ENCODE results near the gene DHRS12.

DHRS12 gene

GRCh38 chr13:51780099-51780498, 23.9 kb downstream of the DHRS12 start:
- no peak for DNase-seq

GRCh38 chr13:51778392-51778791, 25.6 kb downstream of the DHRS12 start:
- DNase-seq = no peak

GRCh38 chr13:51777921-51778320, 26.0 kb downstream of the DHRS12 start:
- DNase-seq = no peak

- DNase-seq = no peak
Measured at GRCh38 chr13:51776179-51776578, 27.8 kb downstream of the DHRS12 start.

- DNase-seq = no peak
Measured at GRCh38 chr13:51773515-51773914, 30.4 kb downstream of the DHRS12 start.

GRCh38 chr13:51772781-51773180, 31.2 kb downstream of the DHRS12 start:
- no peak for DNase-seq

GRCh38 chr13:51772105-51772455, 31.9 kb downstream of the DHRS12 start:
- no peak for DNase-seq

- DNase-seq = no peak
Measured at GRCh38 chr13:51771418-51772104, 32.4 kb downstream of the DHRS12 start.

- no peak for DNase-seq
Measured at GRCh38 chr13:51770681-51771417, 33.1 kb downstream of the DHRS12 start.

GRCh38 chr13:51770160-51770559, 33.8 kb downstream of the DHRS12 start:
- no peak for DNase-seq

- no peak for DNase-seq
Measured at GRCh38 chr13:51769455-51770127, 34.4 kb downstream of the DHRS12 start.

GRCh38 chr13:51768976-51769375, 35.0 kb downstream of the DHRS12 start:
- DNase-seq = no peak

- no peak for DNase-seq
Measured at GRCh38 chr13:51768378-51768921, 35.5 kb downstream of the DHRS12 start.

GRCh38 chr13:51767100-51767499, 36.9 kb downstream of the DHRS12 start:
- DNase-seq = no peak

GRCh38 chr13:51765142-51765515, 38.8 kb downstream of the DHRS12 start:
- no peak for DNase-seq

GRCh38 chr13:51764184-51765141, 39.5 kb downstream of the DHRS12 start:
- DNase-seq = no peak

- no peak for DNase-seq
Measured at GRCh38 chr13:51763486-51763885, 40.5 kb downstream of the DHRS12 start.

- no peak for DNase-seq
Measured at GRCh38 chr13:51761643-51762350, 42.2 kb downstream of the DHRS12 start.

- DNase-seq = no peak
Measured at GRCh38 chr13:51760592-51760991, 43.4 kb downstream of the DHRS12 start.

GRCh38 chr13:51759240-51759639, 44.7 kb downstream of the DHRS12 start:
- DNase-seq = no peak

- no peak for DNase-seq
Measured at GRCh38 chr13:51758691-51759090, 45.3 kb downstream of the DHRS12 start.

- no peak for DNase-seq
Measured at GRCh38 chr13:51756651-51757050, 47.3 kb downstream of the DHRS12 start.

Measured in NCI-H1694 (cell line).